ENCODE data around the gene DOCK10. TPM values are rescaled to one million over a fixed set of nuclear protein-coding genes. Genes with fewer than 3 reads are reported as not detected.

DOCK10 gene
- total and polyA plus RNA-seq, 2 experiments from 2014 or later: 1.1 to 3.2 TPM

- Histone ChIP-seq H2AFZ (no peak overlapping the region), H3K9me3 (ENCODE audit: low read depth) (no peaks in the 10 kb centered on the region), H3K27ac (no peak overlapping the region), H3K9me2 (replicated peaks; ENCODE audit: insufficient read depth) (no peaks in the 10 kb centered on the region), H4K20me1 (ENCODE audit: insufficient read depth, poor library complexity, severe bottlenecking) (no peaks in the 10 kb centered on the region), H3K27me3 (no peaks in the 10 kb centered on the region), H3K36me3 (replicated peaks; ENCODE audit: insufficient read depth, low read depth) (no peaks in the 10 kb centered on the region), H3K4me2 (no peak overlapping the region), H3K4me3 (no peak overlapping the region), H3K4me1 (ENCODE audit: insufficient read depth) (no peaks in the 10 kb centered on the region), H3K79me2 (no peaks in the 10 kb centered on the region)
- WGBS (ENCODE audit: low lambda C conversion rate, missing lambda C conversion rate): 66% methylated on average over 2 of the region's 2 CpGs
- DNase-seq (ENCODE audit: low spot score): no peak
- TF ChIP-seq EZH2 (IDR thresholded peaks at IDR 0.05; ENCODE audit: borderline replicate concordance): no peak
Observed at GRCh38 chr2:224933431-224933830, 108.8 kb downstream of the DOCK10 start.

GRCh38 chr2:224932522-224932921 is 109.7 kb downstream of the DOCK10 start:
- no peaks in the 10 kb centered on the region for H3K4me1 ChIP-seq (ENCODE audit: insufficient read depth)
- no peak for DNase-seq (ENCODE audit: low spot score)
- H3K9me3 ChIP-seq (ENCODE audit: low read depth): no peaks in the 10 kb centered on the region
- H2AFZ ChIP-seq: no peak overlapping the region
- no peaks in the 10 kb centered on the region for H4K20me1 ChIP-seq (ENCODE audit: insufficient read depth, poor library complexity, severe bottlenecking)
- 95% methylated on average over 3 of the region's 3 CpGs for whole genome bisulfite sequencing (ENCODE audit: low lambda C conversion rate, missing lambda C conversion rate)
- no peaks in the 10 kb centered on the region for H3K9me2 ChIP-seq (replicated peaks; ENCODE audit: insufficient read depth)
- H3K4me2 ChIP-seq: no peak overlapping the region
- no peak overlapping the region for H3K27ac ChIP-seq
- no peaks in the 10 kb centered on the region for H3K36me3 ChIP-seq (replicated peaks; ENCODE audit: insufficient read depth, low read depth)
- H3K79me2 ChIP-seq: no peaks in the 10 kb centered on the region
- TF ChIP-seq EZH2phosphoT487 (IDR thresholded peaks at IDR 0.05; ENCODE audit: low read depth, severe bottlenecking, unreplicated experiment): no peak
- no peak for TF ChIP-seq EZH2 (IDR thresholded peaks at IDR 0.05; ENCODE audit: borderline replicate concordance)
- no peak for TF ChIP-seq CTCF (IDR thresholded peaks at IDR 0.05; ENCODE audit: poor library complexity)
- H3K4me3 ChIP-seq: no peak overlapping the region
- H3K27me3 ChIP-seq: no peaks in the 10 kb centered on the region

- Histone ChIP-seq H3K27ac (no peak overlapping the region), H3K4me3 (no peak overlapping the region), H3K27me3 (no peaks in the 10 kb centered on the region), H3K9me3 (ENCODE audit: low read depth) (no peaks in the 10 kb centered on the region), H3K4me1 (ENCODE audit: insufficient read depth) (no peaks in the 10 kb centered on the region), H3K36me3 (replicated peaks; ENCODE audit: insufficient read depth, low read depth) (no peaks in the 10 kb centered on the region), H3K9me2 (replicated peaks; ENCODE audit: insufficient read depth) (no peaks in the 10 kb centered on the region), H3K4me2 (no peak overlapping the region), H2AFZ (no peak overlapping the region), H4K20me1 (ENCODE audit: insufficient read depth, poor library complexity, severe bottlenecking) (no peaks in the 10 kb centered on the region), H3K79me2 (no peaks in the 10 kb centered on the region)
- no peak for DNase-seq (ENCODE audit: low spot score)
- no peak for TF ChIP-seq EZH2phosphoT487 (IDR thresholded peaks at IDR 0.05; ENCODE audit: low read depth, severe bottlenecking, unreplicated experiment)
- 87% methylated on average over 4 of the region's 4 CpGs for WGBS (ENCODE audit: low lambda C conversion rate, missing lambda C conversion rate)
Observed at GRCh38 chr2:224931956-224932355, 110.3 kb downstream of the DOCK10 start.

GRCh38 chr2:224930990-224931389 is 111.3 kb downstream of the DOCK10 start:
- no peak overlapping the region for H3K27ac ChIP-seq
- H3K4me3 ChIP-seq: no peak overlapping the region
- no peak overlapping the region for H3K4me2 ChIP-seq
- H3K4me1 ChIP-seq (ENCODE audit: insufficient read depth): no peaks in the 10 kb centered on the region
- H3K9me2 ChIP-seq (replicated peaks; ENCODE audit: insufficient read depth): no peaks in the 10 kb centered on the region
- no peaks in the 10 kb centered on the region for H4K20me1 ChIP-seq (ENCODE audit: insufficient read depth, poor library complexity, severe bottlenecking)
- no peaks in the 10 kb centered on the region for H3K9me3 ChIP-seq (ENCODE audit: low read depth)
- H2AFZ ChIP-seq: no peak overlapping the region
- 100% methylated on average over 3 of the region's 3 CpGs for WGBS (ENCODE audit: low lambda C conversion rate, missing lambda C conversion rate)
- no peak for DNase-seq (ENCODE audit: low spot score)
- H3K36me3 ChIP-seq (replicated peaks; ENCODE audit: insufficient read depth, low read depth): no peaks in the 10 kb centered on the region
- H3K27me3 ChIP-seq: no peaks in the 10 kb centered on the region
- TF ChIP-seq CTCF (IDR thresholded peaks at IDR 0.05; ENCODE audit: poor library complexity) (no peak), EZH2phosphoT487 (IDR thresholded peaks at IDR 0.05; ENCODE audit: low read depth, severe bottlenecking, unreplicated experiment) (no peak), EZH2 (IDR thresholded peaks at IDR 0.05; ENCODE audit: borderline replicate concordance) (no peak)
- H3K79me2 ChIP-seq: no peaks in the 10 kb centered on the region
